WI38 (cell line): Measurements from ENCODE around the gene ARHGAP26.

Experiments
- H3K4me3 ChIP-seq: 2 replicates; pipeline ENCODE4 v1.5.1; 2011; ENCODE audit warnings: low read depth, mild to moderate bottlenecking, control low read depth, low read length
- CTCF ChIP-seq: IDR thresholded peaks from 2 replicates; pipeline ENCODE4 v1.5.1; 2012; ENCODE audit warnings: low read depth, mild to moderate bottlenecking, control low read depth, low read length

The ARHGAP26 gene

GRCh38 chr5:143008032-143008431, 237.9 kb downstream of the ARHGAP26 start:
- no peak for TF ChIP-seq CTCF
- no peak overlapping the region for H3K4me3 ChIP-seq

GRCh38 chr5:143008809-143009521, 238.8 kb downstream of the ARHGAP26 start:
- H3K4me3 ChIP-seq, result peak overlapping the region; percentile 34; the same call in 1 of the 2 replicates
- no peak for TF ChIP-seq CTCF

GRCh38 chr5:143010351-143010750, 240.2 kb downstream of the ARHGAP26 start:
- H3K4me3 ChIP-seq, result no peak overlapping the region
- TF ChIP-seq CTCF, result no peak

GRCh38 chr5:143011585-143011984, 241.4 kb downstream of the ARHGAP26 start:
- no peak for TF ChIP-seq CTCF
- H3K4me3 ChIP-seq, result no peak overlapping the region

GRCh38 chr5:143013176-143013891, 243.2 kb downstream of the ARHGAP26 start:
- no peak for TF ChIP-seq CTCF

GRCh38 chr5:143014017-143014651, 244.0 kb downstream of the ARHGAP26 start:
- peak; percentile 23; the same call in 1 of the 2 replicates for TF ChIP-seq CTCF
- H3K4me3 ChIP-seq, result no peak overlapping the region

More at GRCh38 chr5:143013176-143013891, 243.2 kb downstream of the ARHGAP26 start:
- H3K4me3 ChIP-seq, result no peak overlapping the region
